Inflammatory macrophage (primary cell): ENCODE measurements around the gene PTPRO.

Experiments used
- DNase-seq, 2 donors: peaks; one replicate each; pipeline ENCODE4 v3.0.0-alpha.2; 2020 to 2022

Gene PTPRO

GRCh38 chr12:15355766-15356165 lies 33.5 kb downstream of the PTPRO start:
- no peak for DNase-seq

DNA sequence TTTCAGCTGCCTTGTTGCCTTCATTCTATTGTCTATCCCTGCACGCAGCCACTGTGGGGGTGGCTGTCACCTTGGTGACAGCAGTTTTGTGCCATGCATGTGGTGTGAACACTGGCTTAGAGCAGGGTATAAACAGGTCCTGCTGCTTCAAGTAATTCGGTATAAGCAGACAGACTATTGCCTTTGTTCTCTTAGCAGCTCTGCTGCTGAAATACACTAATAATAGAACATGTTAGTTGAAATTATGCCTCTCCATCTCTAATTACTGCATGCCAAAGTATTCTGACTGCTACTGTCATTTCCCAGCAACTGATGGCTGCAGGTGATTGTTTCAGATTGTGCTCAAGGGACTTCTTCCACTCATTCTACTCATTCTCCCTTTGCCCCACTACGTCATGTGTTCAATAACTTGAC lies 34.6 kb downstream of the PTPRO start:
- DNase-seq, result no peak

- DNase-seq, result no peak
These were observed 42.2 kb downstream of the PTPRO start for GRCh38 chr12:15364221-15365160.

DNA sequence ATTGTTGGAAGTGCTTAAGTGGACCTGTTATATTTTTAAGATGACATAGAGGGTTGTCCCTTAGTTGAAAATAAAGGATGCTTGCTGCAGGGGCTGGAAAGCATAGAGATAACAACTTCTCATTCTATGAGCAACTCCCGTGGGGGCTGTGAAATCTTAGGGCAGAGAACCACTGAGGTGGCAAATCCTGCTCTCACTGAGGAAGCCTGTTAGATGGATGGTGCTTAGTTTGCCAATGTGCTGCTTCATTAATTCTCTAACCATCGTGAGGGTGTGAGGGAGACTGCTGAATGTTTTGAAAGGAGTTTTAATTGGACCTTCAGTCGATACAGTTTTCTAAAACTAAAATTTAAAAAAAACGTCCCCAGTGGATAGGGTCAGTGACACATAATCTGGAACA lies 46.5 kb downstream of the PTPRO start:
- DNase-seq, result no peak

DNA sequence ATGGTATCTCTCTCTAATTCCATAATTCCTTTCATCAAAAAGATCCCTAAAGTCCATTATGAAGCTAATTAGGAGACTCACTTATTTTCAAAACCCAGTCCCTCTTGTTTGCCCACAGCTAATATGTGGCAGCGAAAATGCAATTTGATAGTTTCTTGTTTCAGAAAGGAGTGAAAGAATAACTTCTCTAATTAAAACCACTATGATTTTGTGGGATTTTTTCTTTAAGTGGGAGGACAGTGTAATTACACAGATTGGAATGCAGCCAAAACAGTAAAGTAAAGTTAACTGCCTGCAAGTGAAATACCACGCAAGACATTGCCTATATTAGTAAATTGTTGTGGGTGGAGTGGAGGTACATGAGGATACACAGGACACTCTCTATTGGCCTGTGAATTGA lies 50.0 kb downstream of the PTPRO start:
- DNase-seq, result no peak

- DNase-seq, result no peak
These were observed 65.5 kb downstream of the PTPRO start for GRCh38 chr12:15387772-15388171.

DNA sequence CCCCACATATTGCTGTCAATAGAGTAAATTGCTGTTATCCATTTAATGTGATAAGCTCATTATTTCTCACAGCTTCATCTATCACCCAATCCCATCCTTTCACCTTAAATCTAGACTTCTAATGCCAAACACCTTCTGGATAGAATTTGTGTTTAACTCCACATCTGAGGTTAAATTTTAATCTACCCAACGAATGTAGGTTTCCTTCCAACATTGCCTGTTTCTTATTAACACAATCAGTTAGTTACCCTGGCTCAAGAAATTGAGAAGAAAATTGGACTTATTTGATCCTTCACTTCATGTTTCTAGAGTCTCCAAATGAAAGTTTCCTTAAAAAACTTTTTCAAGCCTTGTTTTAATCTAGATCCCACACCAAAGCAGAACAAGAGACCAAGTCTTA lies 67.3 kb downstream of the PTPRO start:
- no peak for DNase-seq

DNA sequence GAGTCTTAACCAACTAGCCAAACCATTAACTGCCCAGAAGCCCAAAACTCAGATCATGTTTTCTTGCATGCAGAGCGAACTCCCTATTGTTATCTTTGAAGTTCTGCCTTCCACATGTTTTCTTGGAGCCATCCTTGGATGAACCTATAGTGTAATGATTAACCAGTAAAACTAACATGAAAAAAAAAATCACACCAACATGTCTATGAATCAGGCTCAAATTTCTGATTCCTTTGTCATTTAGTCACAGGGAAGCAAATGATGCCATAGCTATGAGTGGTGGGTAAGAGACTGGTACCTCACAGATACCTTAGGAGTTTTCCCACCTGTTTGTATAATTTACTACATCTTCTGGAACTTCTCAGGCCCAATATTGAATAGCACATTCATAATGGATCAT lies 70.7 kb downstream of the PTPRO start:
- no peak for DNase-seq

- no peak for DNase-seq
These were observed 71.7 kb downstream of the PTPRO start for GRCh38 chr12:15393995-15394394.

GRCh38 chr12:15404485-15404884 lies 82.2 kb downstream of the PTPRO start:
- no peak for DNase-seq

DNA sequence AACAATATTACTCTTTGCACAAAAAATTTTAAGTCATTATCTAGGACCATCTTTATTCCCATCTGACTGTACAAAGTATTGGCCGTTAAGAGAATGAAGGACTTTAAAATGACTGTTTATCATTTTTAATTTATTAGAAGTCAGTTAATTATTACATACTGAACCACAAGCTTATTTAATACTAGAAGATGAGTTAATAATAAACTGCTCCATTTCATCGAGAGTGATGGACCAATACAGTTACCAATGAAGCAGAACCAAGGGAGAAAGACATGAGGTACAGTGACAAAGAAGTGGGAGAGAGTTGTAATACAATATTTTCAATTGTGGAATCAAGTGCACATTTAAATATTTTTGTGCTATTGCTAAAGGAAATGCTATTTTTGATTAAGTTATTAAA lies 83.3 kb downstream of the PTPRO start:
- no peak for DNase-seq

DNA sequence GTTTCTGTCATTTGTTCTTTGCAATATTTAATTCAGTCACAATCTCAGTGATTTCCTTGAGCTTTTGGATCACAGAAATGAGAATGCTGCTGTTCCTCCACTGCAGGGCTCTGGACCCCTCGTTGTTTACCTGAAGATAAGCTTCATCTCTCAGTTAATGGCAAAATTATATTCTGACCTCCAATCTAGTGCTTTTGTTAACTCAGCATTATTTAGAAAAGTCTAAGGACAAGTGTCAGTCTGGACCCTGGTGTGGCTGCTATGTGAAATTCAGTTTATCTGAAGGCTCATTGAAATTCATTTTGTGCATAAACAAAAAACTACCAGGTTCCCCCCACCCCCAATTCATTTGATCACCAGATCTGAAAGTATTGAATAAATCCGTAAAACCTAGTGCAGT lies 84.7 kb downstream of the PTPRO start:
- no peak for DNase-seq

DNA sequence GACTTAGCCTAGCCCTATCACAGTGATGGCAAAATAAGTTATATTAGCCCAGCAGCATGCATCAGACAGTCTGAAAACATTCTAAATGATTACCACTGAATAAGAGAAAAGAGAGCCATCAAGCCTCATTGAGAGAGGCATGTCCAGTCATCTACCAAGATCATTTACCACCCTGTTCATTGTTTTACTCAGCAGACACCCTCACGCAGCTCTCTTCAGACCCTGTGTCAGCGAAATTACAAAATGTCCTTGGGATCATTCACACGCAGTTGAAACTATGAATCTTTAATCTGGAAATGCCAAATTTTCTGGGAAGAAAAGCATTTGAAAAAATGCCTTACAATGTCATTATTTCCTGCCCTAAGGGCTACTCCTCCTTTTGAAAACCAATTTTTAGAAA lies 89.5 kb downstream of the PTPRO start:
- no peak for DNase-seq

GRCh38 chr12:15417691-15418090 lies 95.4 kb downstream of the PTPRO start:
- no peak for DNase-seq

GRCh38 chr12:15423629-15424028 lies 101.3 kb downstream of the PTPRO start:
- DNase-seq, result no peak

GRCh38 chr12:15427913-15428312 lies 105.6 kb downstream of the PTPRO start:
- DNase-seq, result no peak

GRCh38 chr12:15428632-15429031 lies 106.3 kb downstream of the PTPRO start:
- no peak for DNase-seq

DNA sequence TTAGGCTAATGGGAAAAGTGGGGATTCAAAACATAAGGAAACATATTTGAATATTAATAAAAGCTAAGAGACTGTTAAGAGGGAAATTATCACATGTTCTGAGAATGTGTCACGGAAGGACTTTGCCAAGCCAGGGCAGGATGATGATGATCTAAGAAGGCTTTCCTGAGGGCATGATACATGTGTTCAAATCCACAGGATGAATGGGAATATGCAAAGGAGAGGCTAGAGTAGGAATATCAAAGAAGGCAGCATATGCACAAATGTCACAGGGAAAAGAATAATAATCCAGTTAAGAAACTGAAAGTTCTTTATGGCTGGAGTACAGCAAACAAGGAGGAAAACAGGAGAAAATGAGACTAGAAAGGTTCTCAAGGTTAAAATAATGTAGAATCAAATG lies 107.0 kb downstream of the PTPRO start:
- no peak for DNase-seq

GRCh38 chr12:15435597-15435996 lies 113.3 kb downstream of the PTPRO start:
- no peak for DNase-seq

- DNase-seq, result no peak
These were observed 117.2 kb downstream of the PTPRO start for GRCh38 chr12:15439459-15439858.

DNA sequence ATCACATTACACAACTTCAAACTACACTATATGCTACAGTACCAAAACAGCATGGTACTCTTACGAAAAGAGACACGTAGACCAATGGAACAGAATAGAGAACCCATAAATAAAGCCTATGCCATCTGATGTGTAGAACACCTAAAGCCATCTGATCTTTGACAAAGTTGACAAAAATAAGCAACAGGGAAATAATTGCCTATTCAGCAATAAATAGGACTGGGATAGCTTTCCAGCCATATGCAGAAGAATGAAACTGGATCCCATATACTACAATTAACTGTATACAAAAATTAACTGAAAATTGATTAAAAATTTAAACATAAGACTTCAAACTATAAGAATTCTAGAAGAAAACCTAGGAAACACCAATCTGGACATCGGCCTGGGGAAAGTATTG lies 120.7 kb downstream of the PTPRO start:
- no peak for DNase-seq

DNA sequence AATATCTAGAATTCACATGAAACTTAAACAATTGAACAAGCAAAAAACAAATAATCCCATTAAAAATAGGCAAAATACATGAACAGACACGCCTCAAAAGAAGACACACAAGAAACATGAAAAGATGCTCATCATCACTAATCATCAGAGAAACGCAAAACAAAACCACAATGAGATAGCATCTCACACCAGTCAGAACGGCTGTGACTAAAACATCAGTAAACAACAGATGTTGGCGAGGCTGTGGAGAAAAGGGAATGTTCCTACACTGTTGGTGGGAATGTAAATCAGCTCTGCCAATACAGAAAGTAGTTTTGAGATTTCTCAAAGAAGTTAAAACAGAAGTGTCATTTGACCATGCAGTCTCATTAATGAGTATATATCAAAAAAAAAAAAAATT lies 121.3 kb downstream of the PTPRO start:
- no peak for DNase-seq

DNA sequence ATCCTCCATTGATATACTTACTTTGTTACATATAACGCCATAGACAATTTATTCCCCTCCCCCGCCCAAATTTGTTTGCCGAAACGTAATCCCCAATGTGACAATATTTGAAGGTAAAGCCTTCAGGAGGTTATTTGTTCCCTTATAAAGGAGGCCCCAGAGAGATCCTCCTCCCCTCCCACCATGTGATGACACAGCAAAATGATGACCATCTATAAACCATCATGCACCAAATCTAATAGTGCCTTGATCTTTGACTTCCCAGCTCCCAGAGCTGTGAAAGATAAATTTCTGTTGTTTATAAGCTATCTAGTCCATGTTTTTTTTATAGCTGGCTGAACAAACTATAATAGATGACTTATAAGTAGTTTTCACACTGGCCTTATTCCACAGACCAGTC lies 122.2 kb downstream of the PTPRO start:
- no peak for DNase-seq

DNA sequence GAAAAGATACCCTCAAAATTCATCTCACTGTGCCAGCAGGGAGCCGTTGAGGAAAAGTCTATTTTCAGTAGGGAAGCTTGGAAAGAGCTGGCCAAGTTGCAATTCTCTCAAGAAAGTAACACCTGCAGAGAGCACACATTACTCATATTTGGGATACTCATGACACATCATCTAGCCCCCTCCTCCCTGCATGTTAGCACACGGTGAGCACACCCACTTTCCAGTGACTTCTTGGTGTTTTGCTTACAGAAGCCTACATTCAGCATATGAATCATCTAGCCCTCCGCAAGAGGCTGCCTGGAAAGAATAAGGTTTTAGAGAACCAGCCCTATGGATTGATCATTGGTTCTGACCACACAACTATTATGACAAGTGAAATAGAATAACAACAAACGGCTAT lies 124.5 kb downstream of the PTPRO start:
- DNase-seq, result no peak

DNA sequence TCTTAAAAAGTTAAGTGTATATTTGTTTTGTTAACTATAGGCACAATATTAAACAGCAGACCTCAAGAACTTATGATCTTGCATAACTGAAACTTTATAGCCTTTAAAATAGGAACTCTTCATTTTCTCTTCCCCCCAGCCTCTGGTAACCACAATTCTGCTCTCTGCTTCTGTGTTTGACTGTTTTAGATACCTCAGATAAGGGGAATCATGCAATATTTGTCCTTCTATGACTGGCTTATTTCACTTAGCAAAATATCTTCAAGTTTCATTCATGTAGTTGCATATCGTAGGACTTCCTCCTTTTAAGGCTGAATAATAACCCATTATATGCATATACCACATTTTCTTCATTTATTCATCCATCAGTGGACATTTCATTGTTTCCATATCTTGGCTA lies 131.3 kb downstream of the PTPRO start:
- peak in 1 of 2 donors; percentile 7 for DNase-seq
